Smooth muscle cell (in vitro differentiated cells): Measurements from ENCODE around the gene IFITM1. TPM values are rescaled to one million over a fixed set of nuclear protein-coding genes. Genes with fewer than 3 reads are reported as not detected.

ENCODE experiments used
- DNase-seq: peaks from one replicate; lab custom pipeline; 2025; ENCODE audit not compliant: unreplicated experiment; lab: John Stamatoyannopoulos, UW
- H2AFZ ChIP-seq: fragments of 200-600 bp; sonication (generic); 2 replicates; pipeline ENCODE4 v1.6.0; 2016; ENCODE audit warnings: antibody characterized with exemption, low read depth, mild to moderate bottlenecking
- H3F3A ChIP-seq: fragments of 200-600 bp; sonication (generic); 2 replicates; pipeline ENCODE4 v1.6.0; 2017; ENCODE audit warnings: antibody characterized with exemption, low read depth
- H3K27ac ChIP-seq: fragments of 200-600 bp; sonication (generic); 2 replicates; pipeline ENCODE4 v1.5.1; 2016; ENCODE audit warnings: low read depth, mild to moderate bottlenecking
- H3K27me3 ChIP-seq: fragments of 200-600 bp; sonication (generic); 2 replicates; pipeline ENCODE4 v1.6.1; 2016; ENCODE audit warnings: low read depth, mild to moderate bottlenecking
- H3K36me3 ChIP-seq: fragments of 200-600 bp; sonication (generic); 2 replicates; pipeline ENCODE4 v1.5.1; 2016; ENCODE audit warnings: low read depth
- H3K4me1 ChIP-seq: fragments of 200-600 bp; sonication (generic); 2 replicates; pipeline ENCODE4 v1.5.1; 2016; ENCODE audit warnings: low read depth
- H3K4me2 ChIP-seq: fragments of 200-600 bp; sonication (generic); 2 replicates; pipeline ENCODE4 v1.6.0; 2016; ENCODE audit warnings: mild to moderate bottlenecking
- H3K4me3 ChIP-seq: fragments of 200-600 bp; sonication (generic); 2 replicates; pipeline ENCODE4 v1.5.1; 2016; ENCODE audit warnings: mild to moderate bottlenecking
- H3K79me2 ChIP-seq: fragments of 200-600 bp; sonication (generic); 2 replicates; pipeline ENCODE4 v1.6.0; 2016; ENCODE audit warnings: low read depth, mild to moderate bottlenecking
- H3K9ac ChIP-seq: fragments of 200-600 bp; sonication (generic); 2 replicates; pipeline ENCODE4 v1.6.0; 2016; ENCODE audit warnings: low read depth
- H3K9me3 ChIP-seq: fragments of 200-600 bp; sonication (generic); replicated peaks from 2 replicates; pipeline ENCODE4 v1.5.1; 2016; ENCODE audit warnings: low read depth
- H4K20me1 ChIP-seq: fragments of 200-600 bp; sonication (generic); 2 replicates; pipeline ENCODE4 v1.6.0; 2016; ENCODE audit warnings: low read depth
- WGBS: methylation state at CpG from one replicate; pipeline ENCODE4 v1.1.7; 2016; ENCODE audit warnings: low lambda C conversion rate; 5-methylcytosine and 5-hydroxymethylcytosine counted together
- polyA plus RNA-seq: library from polyadenylated mRNA; unstranded; fragments of >200 nt; fragmentation: Nextera tagmentation; extraction: Ambion mirVana; gene quantifications from 2 replicates; pipeline ENCODE4 v1.2.1, GENCODE V29; 2016
- total RNA-seq: library from RNA; depleted of rRNA; stranded (reverse); fragments of >200 nt; gene quantifications from 2 replicates; pipeline ENCODE4 v1.2.3, GENCODE V29; 2014
- TF ChIP-seq, protein P1 (sequence below): fragments of 200-600 bp; sonication (generic); IDR thresholded peaks from 2 replicates; pipeline ENCODE4 v1.5.1; 2017; ENCODE audit warnings: borderline replicate concordance, mild to moderate bottlenecking, antibody characterized with exemption; ENCODE audit not compliant: insufficient read depth, poor library complexity, severe bottlenecking

Gene IFITM1
- total and polyA plus RNA-seq, 2 experiments from 2014 or later: 355 to 726 TPM

DNA sequence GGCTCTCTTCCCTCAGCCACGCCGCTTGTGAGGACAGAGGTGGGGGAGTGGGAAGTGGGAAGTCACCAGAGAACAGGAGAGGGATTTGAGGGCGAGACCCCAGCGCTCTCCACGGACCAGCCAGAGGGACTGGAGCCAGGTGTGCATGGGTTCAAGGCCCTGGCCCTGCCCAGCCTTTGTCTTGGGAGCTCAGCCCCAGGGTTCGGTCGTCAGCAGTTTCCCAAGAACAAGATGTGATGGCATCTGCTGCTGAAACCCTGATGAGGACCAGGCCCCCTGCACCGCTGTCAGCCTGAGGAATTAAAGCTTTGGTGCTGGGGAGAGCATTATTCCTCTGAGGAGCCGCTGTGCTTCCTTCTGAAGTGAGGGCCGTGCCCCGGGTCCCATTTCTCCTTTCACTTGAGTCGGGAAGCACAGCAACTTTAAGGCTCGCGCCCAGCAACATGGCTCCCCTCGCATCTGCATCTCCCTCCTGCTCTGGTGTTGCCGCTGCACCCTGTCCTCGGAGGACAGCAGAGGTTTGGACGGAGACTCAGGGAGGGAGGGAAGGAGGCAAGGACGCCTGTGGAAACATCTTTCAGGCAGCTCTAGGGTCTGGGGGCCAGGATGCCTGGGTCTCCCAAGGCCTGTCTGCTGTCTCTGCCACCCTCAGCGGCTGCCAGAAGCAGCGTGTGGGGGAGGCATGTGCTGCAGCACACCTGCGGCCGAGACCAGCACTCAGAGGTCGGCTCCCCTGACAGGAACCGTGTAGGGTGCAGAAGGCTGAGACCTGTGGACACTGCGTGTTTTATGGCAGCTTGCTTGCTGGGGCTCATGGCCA lies 18.3 kb upstream of the IFITM1 start:
- TF ChIP-seq, protein P1, sequence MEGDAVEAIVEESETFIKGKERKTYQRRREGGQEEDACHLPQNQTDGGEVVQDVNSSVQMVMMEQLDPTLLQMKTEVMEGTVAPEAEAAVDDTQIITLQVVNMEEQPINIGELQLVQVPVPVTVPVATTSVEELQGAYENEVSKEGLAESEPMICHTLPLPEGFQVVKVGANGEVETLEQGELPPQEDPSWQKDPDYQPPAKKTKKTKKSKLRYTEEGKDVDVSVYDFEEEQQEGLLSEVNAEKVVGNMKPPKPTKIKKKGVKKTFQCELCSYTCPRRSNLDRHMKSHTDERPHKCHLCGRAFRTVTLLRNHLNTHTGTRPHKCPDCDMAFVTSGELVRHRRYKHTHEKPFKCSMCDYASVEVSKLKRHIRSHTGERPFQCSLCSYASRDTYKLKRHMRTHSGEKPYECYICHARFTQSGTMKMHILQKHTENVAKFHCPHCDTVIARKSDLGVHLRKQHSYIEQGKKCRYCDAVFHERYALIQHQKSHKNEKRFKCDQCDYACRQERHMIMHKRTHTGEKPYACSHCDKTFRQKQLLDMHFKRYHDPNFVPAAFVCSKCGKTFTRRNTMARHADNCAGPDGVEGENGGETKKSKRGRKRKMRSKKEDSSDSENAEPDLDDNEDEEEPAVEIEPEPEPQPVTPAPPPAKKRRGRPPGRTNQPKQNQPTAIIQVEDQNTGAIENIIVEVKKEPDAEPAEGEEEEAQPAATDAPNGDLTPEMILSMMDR: no peak
- no peaks in the 10 kb centered on the region for H3K79me2 ChIP-seq
- H3K9ac ChIP-seq: no peak overlapping the region
- no peaks in the 10 kb centered on the region for H3K36me3 ChIP-seq
- H3K27me3 ChIP-seq: no peaks in the 10 kb centered on the region
- no peaks in the 10 kb centered on the region for H3K4me1 ChIP-seq
- H3F3A ChIP-seq: no peaks in the 10 kb centered on the region
- H3K4me2 ChIP-seq: no peak overlapping the region
- H2AFZ ChIP-seq: no peak overlapping the region
- H3K27ac ChIP-seq: no peak overlapping the region
- WGBS: 83% methylated on average over 26 of the region's 26 CpGs
- H3K9me3 ChIP-seq: no peaks in the 10 kb centered on the region
- no peak overlapping the region for H3K4me3 ChIP-seq
- DNase-seq: no peak
- H4K20me1 ChIP-seq: no peaks in the 10 kb centered on the region

DNA sequence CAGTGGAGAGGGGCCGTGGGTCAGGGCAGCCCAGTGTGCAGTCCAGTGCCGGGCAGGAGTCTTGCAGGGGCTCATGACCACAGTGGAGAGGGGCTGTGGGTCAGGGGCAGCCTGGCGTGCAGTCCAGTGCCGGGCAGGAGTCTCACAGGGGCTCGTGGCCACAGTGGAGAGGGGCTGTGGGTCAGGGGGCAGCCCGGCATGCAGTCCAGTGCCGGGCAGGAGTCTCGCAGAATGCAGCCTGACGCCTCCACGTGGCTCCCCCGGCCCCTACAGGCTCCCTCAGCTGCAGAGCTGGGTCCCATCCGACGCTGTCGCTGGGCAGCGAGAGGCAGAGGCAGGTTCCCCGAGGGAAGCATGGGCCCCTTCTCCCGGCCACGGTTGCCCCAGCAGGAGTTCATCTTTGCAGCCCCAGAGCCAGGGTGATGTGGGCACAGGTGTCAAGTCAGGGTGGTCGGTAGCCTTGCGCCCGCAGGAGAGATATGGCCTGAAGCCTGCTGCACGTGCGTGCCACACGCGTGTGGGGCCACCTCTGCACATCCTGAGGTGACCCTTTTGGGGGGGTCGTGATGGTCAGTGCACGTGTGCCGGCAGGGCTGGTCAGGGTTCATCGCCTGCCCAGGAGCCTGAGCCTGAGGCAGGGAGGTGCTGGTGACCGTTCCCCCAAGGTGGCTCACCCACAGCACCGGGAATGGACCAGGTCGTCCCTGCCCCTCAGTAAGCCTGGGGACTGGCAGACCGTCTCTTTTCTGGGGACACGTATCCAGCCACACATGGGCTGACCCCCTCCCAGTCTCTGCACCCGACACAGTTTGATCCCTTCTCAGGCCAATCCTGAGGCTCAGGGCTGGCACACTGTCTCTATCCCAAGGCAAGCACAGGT lies 17.4 kb upstream of the IFITM1 start:
- no peak overlapping the region for H3K4me3 ChIP-seq
- no peak overlapping the region for H2AFZ ChIP-seq
- H4K20me1 ChIP-seq: no peaks in the 10 kb centered on the region
- no peak for DNase-seq
- no peak overlapping the region for H3K9ac ChIP-seq
- H3K4me2 ChIP-seq: no peak overlapping the region
- no peaks in the 10 kb centered on the region for H3K9me3 ChIP-seq
- no peaks in the 10 kb centered on the region for H3F3A ChIP-seq
- no peaks in the 10 kb centered on the region for H3K27me3 ChIP-seq
- H3K36me3 ChIP-seq: no peaks in the 10 kb centered on the region
- H3K4me1 ChIP-seq: no peaks in the 10 kb centered on the region
- H3K79me2 ChIP-seq: no peaks in the 10 kb centered on the region
- TF ChIP-seq, protein P1: no peak
- no peak overlapping the region for H3K27ac ChIP-seq
- WGBS: 94% methylated on average over 33 of the region's 35 CpGs

DNA sequence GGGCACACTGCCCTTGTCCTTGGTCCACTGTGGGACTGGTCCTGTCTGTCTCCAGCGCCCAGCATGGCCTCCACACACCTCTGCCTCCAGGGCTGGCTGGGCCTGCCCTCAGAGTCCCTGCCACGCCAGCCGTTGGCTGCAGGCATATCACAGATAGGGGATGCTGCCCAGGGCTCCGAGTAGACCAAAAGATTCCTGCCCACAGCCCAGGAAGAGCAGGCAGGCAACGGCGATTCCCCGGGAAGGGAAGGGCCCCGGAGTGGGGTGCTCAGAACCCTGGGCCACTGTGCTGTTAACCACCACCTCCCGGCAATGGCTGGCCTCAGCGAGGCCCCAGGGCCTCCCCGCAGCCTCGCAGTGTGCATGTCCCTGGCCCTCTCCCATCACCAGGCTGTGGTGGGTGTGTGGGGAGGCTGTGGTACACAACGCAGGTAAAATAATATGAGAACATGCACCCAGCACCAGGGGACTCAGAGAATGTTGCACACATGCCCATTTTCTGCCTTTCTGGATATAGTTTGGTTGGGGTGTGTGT lies 16.7 kb upstream of the IFITM1 start:
- no peaks in the 10 kb centered on the region for H3K27me3 ChIP-seq
- H3K36me3 ChIP-seq: no peaks in the 10 kb centered on the region
- WGBS: 82% methylated on average over 13 of the region's 13 CpGs
- no peak overlapping the region for H3K4me3 ChIP-seq
- TF ChIP-seq, protein P1: no peak
- no peaks in the 10 kb centered on the region for H3F3A ChIP-seq
- H3K9ac ChIP-seq: no peak overlapping the region
- H2AFZ ChIP-seq: no peak overlapping the region
- H3K79me2 ChIP-seq: no peaks in the 10 kb centered on the region
- H4K20me1 ChIP-seq: no peaks in the 10 kb centered on the region
- no peaks in the 10 kb centered on the region for H3K4me1 ChIP-seq
- H3K9me3 ChIP-seq: no peaks in the 10 kb centered on the region
- no peak overlapping the region for H3K27ac ChIP-seq
- no peak overlapping the region for H3K4me2 ChIP-seq
- DNase-seq: no peak
